ENCODE measurements around the gene DSCAM.
A peak's percentile ranks its signal among the peaks of the same experiment; 100 is the strongest.

Gene DSCAM

GRCh38 chr21:40120940-40121575 is 725.9 kb downstream of the DSCAM start:
- no peak for DNase-seq (ENCODE audit: low read depth)

GRCh38 chr21:40118527-40118926 is 728.4 kb downstream of the DSCAM start:
- no peak for DNase-seq (ENCODE audit: low read depth)

DNA sequence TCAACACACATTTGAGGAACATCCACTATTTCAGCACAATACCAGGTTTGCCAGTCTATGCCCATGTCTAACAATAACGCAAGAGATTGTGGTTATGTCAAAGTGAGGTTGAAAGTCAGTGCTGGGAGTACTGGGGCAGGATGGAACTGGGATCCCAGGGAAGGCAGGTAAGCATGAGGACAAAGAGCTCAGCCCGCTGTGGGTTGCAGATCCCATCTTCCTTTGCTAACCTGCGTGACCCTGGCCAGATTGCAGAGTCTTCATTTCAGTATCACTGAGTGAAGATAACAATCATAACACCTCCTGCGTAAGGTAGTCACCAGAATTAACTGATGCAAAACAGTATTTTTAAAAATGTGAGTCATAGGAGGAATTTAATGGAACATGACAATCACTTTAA is 729.7 kb downstream of the DSCAM start:
- DNase-seq (ENCODE audit: low read depth), result no peak

- no peak for DNase-seq (ENCODE audit: low read depth)
These were observed 731.2 kb downstream of the DSCAM start for GRCh38 chr21:40115775-40116174.

GRCh38 chr21:40102682-40103081 is 744.3 kb downstream of the DSCAM start:
- no peak for DNase-seq (ENCODE audit: low read depth)

- DNase-seq (ENCODE audit: low read depth), result no peak
These were observed 747.1 kb downstream of the DSCAM start for GRCh38 chr21:40099809-40100208.

GRCh38 chr21:40095477-40095876 is 751.5 kb downstream of the DSCAM start:
- no peak for DNase-seq (ENCODE audit: low read depth)

DNA sequence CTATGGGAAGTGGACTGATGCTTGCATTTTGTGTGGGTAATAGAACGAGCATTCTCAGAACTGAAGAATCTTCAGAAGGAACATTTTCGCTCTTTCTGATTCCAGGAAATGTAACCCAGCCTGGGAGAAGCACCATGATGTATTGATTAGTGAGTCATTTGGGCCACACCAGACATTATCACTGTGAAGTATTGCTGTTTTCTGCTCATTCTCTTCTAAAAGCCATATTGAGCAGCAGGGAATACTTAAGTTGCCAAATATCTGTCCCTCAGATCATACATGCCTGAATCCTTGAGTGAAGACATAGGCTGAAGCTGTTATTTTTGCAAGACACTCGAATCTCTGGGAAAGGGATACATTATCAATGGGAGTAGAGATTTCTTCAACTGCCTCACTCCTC is 766.6 kb downstream of the DSCAM start:
- no peak for DNase-seq (ENCODE audit: low read depth)

- DNase-seq (ENCODE audit: low read depth), result no peak
These were observed 772.2 kb downstream of the DSCAM start for GRCh38 chr21:40074710-40075109.

GRCh38 chr21:40074198-40074597 is 772.8 kb downstream of the DSCAM start:
- DNase-seq (ENCODE audit: low read depth), result no peak

GRCh38 chr21:40073642-40074041 is 773.3 kb downstream of the DSCAM start:
- DNase-seq (ENCODE audit: low read depth), result no peak

DNA sequence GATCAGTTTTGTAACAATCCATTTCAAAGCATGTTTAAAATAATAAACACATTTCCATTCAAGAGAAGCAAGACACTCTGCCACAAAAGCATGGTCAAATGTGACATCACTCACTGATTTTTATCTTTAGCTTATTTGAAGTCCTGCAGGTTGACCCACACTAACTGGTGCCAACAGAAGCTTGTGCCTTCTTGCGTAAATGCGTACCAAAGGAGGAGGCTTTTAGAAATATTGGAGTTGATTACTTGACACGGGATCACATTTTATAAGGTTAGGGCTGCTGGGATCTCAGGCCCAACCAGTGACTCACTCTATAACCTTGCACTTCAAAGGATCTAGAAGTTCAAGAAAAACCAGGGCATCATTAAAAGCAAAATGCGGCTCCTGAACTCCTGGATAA is 776.1 kb downstream of the DSCAM start:
- DNase-seq (ENCODE audit: low read depth), result no peak

GRCh38 chr21:40067751-40068150 is 779.2 kb downstream of the DSCAM start:
- no peak for DNase-seq (ENCODE audit: low read depth)

GRCh38 chr21:40066221-40066620 is 780.7 kb downstream of the DSCAM start:
- no peak for DNase-seq (ENCODE audit: low read depth)

GRCh38 chr21:40060083-40060677 is 786.8 kb downstream of the DSCAM start:
- no peak for DNase-seq (ENCODE audit: low read depth)

DNA sequence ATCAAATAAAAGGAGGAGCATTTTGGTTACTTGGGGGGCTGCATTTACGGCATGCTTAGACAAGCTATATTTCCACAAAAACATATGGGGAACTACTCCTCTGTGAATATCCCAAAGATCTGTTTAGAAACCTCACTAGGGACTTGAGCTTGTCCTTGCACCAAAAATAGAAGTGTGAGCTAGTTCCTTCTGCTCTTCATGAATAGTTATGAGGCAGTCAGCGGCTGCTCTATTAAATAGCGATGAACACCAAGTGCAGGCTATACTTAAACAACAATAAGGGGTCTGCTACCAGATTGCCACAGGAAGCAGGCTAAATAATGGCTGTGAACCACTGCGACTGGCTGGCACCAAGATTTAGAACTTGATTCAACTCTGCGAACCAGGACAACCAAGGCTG is 789.6 kb downstream of the DSCAM start:
- no peak for DNase-seq (ENCODE audit: low read depth)

DNA sequence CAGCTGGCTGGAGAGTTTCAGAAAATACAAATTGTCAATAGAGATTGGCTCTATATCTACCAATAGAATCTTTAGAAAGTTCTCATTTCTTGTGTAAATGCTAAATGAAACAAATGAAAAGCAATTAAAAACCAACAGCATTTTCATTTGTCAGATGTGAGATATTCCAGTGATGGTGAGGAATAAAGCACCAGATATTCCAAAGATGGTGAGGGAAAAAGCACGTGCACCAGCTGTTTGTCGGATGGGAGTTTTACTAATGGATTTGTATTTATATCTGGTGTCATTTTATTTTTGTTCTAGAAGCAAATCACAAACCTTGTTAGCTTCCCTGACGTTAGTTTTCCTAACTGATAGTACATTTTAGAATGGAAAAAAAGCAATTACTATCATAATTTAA is 790.9 kb downstream of the DSCAM start:
- no peak for DNase-seq (ENCODE audit: low read depth)

DNA sequence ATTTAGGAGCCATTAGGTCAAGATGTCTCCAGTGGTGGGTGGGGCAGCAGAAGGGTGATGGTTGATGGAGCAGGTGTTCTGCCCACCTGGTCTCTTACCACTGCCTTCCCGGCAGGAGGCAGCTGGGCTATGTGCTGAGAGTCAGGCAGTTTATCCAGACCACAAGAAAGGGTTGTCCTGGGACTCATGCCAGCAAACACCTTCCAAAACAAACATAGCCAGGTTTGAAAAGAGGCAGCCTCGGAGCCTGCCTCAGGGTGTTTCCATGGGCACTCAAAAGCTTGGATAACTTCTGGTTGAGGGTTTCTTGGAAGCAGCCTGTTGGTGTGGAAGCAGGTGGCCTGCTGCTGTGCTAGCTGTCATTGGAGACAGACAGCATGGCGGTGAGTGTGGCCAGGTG is 792.6 kb downstream of the DSCAM start:
- DNase-seq (ENCODE audit: low read depth), result no peak

GRCh38 chr21:40053007-40053406 is 794.0 kb downstream of the DSCAM start:
- no peak for DNase-seq (ENCODE audit: low read depth)

GRCh38 chr21:40052276-40052675 is 794.7 kb downstream of the DSCAM start:
- no peak for DNase-seq (ENCODE audit: low read depth)

DNA sequence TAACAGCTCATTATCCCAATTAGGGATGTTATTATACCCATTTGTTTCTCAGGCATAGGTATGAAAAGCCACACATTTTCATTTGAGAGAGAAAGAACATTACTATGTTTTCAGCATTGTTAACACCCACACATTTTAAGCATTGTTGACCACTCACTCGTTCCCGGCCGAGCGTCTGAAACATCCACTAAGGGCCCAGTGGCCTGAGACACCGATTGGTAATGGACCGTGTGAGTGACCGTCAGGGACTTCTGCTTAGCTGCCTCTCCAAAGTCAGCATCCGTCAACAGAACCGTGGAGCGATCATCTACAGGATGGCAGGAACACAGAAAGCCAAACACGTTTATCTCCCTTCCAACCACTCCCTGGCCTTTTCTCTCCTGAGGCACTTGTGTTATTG is 795.2 kb downstream of the DSCAM start:
- no peak for DNase-seq (ENCODE audit: low read depth)

DNA sequence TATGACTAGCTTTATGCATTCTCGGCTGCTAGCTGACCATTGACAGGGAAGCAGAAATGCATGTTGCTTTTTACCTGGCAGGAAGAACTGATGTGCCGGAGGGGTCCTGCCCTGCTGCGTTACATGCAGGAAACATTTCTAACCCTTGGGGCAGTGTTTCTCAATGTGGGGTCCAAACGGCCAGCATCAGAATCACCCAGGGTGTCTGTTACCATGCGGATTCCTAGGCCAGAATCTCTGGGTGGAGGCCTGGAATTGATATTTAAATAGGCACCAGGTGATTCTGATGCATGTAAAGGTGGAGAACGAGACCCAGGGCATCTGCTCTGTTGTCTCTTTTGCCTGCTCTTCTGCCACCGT is 797.0 kb downstream of the DSCAM start:
- no peak for DNase-seq (ENCODE audit: low read depth)

- peak; percentile 1 for DNase-seq (ENCODE audit: low read depth)
These were observed 797.7 kb downstream of the DSCAM start for GRCh38 chr21:40049031-40049930.

All from activated T-cell treated with anti-CD3 and anti-CD28 coated beads for 48 hours (primary cell).